Prostate gland (tissue), 2 donors: ENCODE measurements around the gene POLR3K.

Experiments
- POLR2A ChIP-seq: fragments of 450-650 bp; IDR thresholded peaks from one replicate; pipeline ENCODE4 v1.6.1; 2016; ENCODE audit warnings: antibody characterized with exemption, mild to moderate bottlenecking
- TF ChIP-seq, protein P1 (sequence below), 4 experiments: fragments of 200-600 bp in 2 of 4; fragments of 450-650 bp in 2 of 4; sonication (generic) in 2 of 4; IDR thresholded peaks; 1 replicate in 3 of 4; 2 replicates in 1 of 4; pipeline ENCODE4 v1.5.1; 2016 to 2019; ENCODE audit warnings: antibody characterized with exemption in 4 of 4, mild to moderate bottlenecking in 2 of 4, moderate library complexity in 2 of 4

DNA sequence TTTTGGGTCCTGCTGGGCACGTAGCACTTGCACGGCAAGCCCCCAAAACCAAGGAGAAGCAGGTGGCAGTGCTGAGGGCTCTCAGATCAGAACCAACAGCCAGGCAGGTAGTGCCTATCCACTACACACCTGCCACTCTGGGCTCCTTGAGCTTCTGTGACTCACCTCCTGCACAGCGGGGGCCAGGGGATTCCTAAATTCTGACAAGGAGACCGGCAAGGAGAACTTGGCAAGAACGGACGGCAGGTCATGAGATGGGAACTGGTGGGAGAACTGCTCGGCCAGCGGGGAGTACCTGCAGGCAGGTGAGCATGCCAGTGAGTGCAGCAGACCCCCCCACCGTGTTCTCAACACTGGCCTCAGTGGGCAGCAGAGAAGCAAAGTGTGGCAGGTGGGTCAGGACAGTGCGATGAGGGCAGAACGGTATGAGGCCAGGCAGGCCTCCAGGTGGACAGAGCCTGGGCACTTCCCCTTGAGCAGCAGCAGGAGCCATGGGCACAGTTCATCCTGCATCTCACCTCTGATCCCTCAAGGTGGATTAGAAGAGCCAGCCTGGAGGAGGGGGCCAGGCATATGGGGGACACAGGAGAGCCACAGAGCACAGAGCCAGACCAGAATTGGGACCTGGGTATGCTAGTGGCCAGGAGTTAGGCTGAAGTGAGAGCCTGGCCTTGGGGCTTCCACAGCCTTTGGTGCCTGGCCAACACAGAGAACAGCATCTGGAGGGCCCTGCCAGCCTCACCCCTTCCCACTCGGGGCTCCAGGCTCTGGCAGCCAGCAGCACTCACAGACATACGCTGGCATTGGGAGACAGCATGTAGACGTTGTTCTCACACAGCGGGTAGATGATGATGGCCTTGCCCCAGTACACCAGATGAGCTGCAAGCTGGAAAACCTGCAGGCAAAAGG is 39.3 kb upstream of the POLR3K start:
- TF ChIP-seq, protein P1, sequence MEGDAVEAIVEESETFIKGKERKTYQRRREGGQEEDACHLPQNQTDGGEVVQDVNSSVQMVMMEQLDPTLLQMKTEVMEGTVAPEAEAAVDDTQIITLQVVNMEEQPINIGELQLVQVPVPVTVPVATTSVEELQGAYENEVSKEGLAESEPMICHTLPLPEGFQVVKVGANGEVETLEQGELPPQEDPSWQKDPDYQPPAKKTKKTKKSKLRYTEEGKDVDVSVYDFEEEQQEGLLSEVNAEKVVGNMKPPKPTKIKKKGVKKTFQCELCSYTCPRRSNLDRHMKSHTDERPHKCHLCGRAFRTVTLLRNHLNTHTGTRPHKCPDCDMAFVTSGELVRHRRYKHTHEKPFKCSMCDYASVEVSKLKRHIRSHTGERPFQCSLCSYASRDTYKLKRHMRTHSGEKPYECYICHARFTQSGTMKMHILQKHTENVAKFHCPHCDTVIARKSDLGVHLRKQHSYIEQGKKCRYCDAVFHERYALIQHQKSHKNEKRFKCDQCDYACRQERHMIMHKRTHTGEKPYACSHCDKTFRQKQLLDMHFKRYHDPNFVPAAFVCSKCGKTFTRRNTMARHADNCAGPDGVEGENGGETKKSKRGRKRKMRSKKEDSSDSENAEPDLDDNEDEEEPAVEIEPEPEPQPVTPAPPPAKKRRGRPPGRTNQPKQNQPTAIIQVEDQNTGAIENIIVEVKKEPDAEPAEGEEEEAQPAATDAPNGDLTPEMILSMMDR (IDR thresholded peaks at IDR 0.05), result no peak
- TF ChIP-seq POLR2A, result no peak
